ENCODE measurements around the gene VASN.
A peak's percentile ranks its signal among the peaks of the same experiment; 100 is the strongest.
"Not testable (repeated sequence)": the region's sequence is repeated elsewhere in the genome, so short reads cannot be mapped to it uniquely, and the experiment has no call there.

The VASN gene

DNA sequence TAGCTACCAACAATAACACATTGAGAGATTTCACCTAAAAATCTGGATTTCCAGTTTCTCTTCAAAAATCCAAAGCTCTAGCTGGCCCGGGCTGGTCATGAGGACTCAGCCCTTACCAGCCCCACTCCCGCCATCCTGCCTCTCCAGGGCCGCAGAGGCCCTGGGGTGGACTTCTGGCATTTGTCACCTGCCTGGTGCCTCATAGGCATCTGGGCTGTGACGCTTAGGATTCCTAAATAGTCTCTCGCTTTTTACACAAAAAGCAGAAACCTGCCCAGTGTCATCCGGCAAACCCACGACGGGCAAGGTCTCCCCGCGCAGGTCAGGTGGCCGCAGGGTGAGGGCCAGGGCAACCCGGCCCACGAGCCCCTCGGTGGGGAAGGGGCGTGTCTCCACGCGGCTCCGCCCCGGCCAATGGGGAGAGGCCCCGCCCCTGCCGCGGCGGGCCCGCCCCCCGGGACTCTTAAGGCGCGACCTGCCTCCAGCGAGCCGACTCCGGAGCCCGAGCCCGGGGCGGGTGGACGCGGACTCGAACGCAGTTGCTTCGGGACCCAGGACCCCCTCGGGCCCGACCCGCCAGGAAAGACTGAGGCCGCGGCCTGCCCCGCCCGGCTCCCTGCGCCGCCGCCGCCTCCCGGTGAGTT lies at the start of gene VASN:
Gene VASN (plus strand): TSS at position 492 of the 644 bp plus-strand sequence. CDS start 9,030 bp downstream, outside the sequence.
- DNase-seq (ENCODE audit: low spot score): peak; percentile 97

DNA sequence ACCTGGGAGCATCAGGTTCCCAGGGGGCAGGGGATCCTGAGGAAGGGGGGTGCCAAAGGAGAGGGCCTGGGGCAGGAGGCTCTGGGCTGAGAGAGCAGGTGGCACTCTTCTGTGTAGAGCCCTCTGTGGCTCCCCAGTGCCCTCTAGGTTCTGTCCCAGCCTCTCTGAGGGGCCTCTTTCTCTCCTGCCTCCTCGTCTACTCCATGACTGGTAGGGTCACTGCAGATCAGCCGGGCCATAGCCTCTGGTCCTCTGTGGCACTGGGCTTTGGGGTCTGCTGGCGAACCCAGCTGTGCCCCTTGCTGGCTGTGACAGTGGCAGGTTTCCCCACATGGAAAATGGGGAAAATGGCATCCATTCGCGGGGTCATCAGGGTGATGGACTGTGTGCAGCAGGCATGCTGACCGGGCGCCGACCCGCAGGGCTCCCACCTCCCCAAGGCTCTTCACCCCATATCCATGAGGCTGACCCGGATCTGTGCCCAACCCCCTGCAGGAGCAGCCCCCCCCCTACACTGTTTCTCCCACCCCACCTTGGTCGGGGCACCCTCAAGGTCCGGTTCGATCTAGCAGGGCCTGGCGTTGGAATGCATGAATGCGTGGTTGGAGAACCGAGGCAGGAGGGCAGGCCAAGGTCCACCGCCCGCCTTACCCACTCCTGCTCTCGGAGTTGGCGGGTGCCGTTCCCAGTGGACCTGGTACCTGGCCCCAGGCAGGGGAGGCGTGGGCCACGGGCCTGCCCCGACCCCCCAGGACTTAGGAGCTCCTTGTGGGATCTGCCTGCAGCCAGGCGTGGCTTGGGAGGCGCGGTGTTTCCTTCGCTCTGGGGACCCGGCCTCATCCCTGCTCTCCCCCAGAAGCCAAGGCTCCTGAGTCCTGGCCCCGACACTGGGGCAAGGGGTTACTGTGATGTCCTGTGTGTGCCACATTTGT lies 49.3 kb upstream of the VASN start:
- no peak for DNase-seq (ENCODE audit: low spot score)

DNA sequence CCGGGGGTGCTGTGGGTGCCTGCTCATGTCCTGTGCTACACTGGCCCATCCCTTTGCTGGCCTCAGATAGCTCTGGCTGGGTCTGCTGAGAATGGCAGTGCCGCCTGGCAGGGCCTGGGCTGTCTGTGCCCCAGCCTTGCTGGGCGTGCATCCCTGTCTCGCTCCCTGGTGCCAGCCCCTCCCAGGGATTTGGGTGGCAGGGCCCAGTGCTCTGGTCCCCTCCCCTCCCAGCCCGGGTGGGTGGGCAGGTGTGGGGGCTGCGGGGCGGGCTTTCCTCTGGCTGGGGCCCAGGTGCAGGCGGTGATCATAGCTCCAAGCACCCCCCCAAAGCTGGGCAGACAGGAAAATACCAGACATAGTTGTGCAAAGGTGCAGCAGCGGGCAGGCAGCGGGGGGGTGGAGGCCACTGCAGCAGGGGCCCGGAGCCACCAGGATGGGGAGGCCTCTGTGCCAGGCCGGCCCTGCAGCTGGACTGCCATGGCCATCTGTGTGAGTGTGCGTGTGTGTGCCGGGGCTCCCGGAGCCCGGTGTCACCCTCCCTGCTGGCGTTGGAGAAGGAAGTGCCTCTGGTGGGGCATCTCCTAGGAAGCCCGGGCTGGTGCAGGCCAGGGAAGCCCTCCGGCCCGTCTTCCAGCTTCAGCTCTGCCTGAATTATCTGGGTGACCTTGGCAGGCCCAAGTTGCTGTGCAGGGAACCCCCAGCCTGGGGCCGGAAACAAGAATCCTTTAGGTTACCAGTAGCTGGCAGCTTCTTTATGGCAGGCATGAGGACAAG lies 48.4 kb upstream of the VASN start:
- DNase-seq (ENCODE audit: low spot score): no peak

DNA sequence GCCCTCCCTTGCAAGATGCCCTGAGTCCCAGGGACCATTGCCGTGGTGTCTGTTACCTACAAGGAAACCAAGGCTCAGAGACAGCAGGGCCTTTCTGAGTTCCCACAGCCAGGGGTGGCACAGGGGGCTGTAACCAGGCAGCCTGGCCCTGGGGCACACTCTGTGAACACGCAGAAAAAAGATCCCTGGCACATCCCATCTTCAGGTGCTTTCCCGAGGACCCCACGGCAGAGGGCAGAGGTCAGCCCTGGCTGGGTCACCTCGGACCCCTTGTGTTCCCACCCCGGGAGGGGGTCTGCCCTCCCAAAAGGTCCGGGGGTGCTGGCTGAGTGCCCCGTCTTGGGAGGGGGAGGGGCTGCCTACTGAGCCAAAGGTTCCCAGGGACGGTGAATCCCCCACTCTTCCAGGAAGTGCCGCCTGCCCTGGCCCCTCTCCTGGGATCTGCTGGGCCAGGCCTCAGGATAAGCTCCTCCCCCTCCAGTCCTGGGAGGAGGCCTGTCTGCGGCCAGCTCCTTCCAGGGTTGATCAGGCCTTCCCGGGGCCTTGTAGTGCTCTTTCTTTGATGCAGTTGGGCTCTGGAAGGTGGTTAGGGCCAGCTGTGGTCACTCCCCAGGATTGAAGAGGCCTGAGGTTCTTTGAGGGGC lies 47.7 kb upstream of the VASN start:
- peak; percentile 88 for DNase-seq (ENCODE audit: low spot score)

DNA sequence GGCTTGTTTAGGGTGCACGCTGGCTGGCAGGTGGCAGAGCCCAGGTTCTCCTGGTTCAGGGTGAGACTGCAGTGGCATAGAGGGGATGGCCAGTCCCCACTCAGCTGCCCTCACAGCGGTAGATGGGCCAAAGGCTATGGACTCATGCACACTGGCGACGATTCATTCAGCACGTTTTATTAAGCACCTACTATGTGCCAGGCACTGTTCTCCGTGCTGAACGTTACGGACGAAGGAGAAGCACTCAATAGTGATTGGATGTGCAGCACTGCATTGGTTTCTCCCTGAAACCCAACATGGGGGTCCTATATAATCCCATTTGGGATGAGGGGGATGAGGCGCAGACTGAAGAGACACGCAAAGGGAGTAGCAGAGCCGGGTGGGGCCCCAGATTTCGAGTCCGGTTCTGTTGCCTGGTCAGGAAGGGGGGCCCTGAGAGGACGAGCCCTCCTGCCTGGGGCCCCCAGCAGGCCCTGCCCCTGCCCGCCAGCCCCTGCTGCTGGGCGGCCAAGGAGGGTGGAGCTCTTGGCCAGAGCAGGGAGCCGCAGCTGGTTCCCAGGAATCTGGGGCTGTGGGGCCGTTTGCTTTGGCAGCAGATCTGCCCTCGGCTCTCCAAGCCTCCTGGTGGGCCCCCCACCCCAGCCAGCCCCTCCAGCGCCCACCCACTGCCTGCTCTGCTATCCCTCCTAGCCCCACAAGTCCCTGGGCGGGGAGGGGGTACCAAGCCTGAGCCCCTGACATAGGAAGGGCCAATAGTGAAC lies 47.0 kb upstream of the VASN start:
- DNase-seq (ENCODE audit: low spot score): no peak

DNA sequence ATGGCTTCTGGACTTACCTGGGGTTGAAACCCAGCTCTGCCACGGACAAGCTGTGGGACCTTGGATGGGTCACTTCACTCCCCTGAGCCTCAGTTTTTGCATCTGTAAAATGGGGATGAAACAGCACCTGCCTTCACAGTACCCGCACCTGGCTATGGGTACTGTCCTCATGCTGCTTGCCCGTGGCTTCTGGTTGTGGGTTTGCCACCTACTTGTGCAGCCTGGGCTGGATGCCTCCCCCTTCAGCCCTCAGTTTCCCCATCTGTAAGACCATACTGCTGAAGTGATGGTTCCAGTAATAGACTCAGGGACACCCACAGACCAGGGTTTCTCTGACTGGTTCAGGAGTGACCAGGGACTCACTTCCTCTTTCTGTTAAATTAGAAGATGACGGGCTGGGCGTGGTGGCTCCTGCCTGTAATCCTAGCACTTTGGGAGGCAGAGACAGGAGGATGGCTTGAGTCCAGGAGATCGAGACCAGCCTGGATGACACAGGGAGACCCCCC lies 46.3 kb upstream of the VASN start:
- no peak for DNase-seq (ENCODE audit: low spot score)

DNA sequence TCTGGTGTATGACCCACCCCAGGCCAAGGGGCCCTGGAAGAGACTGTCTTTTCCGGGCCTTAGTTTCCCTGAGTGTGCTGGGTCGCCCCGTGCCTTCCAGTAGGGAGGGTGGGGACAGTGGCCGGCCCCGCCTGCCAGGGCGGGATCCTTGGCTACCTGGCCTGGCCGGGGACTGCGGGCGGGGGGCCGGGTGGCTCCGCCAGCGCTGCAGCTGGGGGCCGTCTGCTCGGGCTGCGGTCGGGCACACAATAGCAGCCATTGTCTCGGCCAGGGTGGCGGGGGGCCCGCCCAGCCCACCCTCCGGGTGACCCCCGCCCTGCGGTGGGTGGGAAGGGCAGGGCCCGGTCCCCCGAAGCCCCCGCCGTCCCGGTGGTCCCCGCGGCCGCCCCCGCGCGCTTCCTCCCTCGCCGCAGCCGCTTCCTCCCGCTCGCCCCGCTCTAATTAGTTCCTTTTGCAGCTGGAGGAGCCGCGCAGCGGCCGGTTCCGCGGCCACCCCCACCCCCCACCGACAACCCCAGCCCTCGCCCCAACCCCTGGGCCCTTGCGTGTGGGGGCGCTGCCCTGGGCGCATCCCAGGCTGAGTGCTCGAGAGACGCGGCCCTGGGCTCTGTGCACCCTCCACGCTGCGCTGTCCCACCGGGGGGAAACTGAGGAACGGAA lies 44.1 kb upstream of the VASN start:
- DNase-seq (ENCODE audit: low spot score): no peak

DNA sequence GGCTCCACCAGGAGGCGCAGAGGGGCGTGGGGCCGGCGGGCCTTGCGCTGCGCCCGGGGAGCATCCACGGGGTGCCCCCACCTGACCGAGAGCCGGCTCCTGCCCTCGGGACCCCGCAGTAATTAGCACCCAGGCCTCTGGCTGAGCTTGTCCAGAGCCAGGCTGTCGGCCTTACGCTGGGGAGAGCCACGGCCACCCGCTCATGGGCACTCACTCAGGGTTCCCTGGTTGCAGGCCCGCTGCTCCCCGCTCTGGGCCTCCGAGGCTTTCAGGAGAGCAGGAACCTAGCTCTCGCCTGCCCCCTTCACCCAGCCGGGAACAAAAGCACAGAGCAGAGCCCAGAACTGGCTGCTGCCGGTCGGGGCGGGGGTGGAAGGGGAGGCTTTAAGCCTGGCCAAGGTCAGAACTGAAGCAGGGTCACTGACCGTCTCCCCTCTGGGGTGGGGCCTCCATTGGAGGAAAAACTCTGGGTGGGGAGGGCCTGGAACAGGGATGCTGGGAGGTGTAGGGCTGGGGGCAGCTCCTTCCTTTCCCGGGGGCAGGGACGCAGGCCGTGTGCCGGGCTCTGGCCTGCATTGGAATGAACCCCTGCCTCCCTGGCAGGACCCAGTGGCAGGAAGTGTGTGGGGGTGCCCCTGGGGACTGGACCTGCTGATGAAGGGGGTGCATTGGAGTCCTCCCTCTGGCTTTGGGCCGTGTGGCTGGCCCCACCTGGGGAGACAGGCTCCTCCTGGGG lies 43.4 kb upstream of the VASN start:
- DNase-seq (ENCODE audit: low spot score): peak; percentile 89

DNA sequence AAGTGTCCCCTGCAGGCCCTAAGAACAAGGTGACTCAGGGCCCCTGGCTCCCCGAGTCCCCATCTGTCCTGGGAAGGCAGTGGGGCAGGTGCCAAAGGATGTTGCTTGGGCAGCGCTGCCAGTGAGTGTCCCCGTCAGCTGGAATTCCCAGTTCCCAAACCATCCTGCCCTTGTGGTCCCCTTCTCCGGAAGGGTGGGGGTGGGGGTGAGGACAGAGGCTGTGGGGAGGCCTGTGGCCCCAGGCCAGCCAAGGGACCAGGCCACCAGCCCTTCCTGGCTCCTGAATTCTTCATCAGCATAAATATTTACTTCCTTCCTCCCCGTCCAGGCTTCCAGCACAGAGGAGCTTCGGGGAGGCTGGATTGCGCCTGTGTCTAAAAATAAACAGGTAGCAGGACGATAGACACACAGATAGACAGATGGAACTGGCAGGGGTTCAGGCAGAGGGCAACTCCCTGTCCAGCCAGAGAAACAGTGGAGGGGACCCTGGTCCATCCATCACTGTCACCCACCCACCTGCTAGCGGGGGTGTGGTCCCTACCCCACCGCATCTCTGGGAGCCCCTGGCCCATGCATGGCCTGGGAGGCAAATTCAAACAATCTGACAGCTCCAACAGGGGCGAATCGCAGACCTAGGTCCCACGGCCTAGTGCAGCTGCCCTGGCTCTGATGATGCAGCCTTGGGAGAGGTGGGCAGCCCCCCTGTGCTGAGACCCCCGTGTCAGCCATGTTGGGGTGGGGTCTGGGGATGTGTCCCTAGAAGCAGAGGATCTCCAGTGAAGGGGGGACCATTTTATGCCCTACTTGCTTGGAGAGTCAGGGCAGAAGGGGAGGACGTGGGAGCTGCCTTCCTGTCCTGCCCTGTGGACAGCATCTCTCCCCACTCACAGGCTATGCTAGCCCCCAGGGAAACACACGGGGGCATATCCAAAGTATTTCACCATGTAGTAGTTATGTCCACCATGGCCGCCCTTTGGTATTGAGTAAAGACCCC lies 42.6 kb upstream of the VASN start:
- no peak for DNase-seq (ENCODE audit: low spot score)

DNA sequence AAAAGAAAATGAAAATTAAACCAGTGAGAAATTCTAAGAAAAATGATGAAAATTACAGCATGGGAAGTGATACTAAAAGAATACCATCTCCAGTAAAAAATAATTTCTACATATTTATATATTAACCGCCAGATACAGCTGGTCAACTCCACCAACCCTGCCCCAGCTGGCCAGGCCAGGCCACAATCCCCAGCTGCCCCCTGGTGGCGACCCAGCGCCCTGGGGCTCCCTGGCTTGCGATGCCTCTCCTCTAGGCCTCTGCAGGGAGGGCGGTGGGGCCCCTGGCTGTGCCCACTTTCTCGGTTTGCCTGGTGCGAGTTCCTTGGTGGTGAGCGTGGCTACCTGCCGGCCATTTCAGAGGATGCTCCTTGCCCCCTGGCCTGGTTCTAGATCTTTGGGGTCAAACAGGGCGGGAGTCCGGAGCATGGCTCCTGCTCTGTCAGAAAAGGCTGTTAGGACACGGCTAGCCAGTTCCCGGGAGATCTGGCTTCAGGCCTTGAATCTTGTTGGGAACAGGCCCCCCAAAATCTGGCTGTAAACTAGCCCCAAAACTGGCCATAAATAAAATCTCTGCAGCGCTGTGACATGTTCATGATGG lies 41.3 kb upstream of the VASN start:
- DNase-seq (ENCODE audit: low spot score): peak; percentile 92

DNA sequence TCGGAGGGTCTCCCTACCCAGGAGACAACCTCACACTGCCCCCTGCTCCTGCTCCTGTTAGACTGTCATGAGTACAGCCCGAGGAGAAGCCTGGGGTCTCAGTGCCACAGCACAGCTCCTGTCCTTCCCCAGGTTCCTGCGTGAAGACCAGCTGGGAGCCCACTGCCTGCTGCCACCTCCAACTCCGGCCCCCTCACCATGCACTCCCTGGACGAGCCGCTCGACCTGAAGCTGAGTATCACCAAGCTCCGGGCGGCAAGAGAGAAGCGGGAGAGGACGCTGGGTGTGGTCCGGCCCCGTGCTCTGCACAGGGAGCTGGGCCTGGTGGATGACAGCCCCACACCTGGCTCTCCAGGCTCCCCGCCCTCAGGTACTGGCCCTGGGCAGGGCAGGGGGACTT lies 39.6 kb upstream of the VASN start:
- DNase-seq (ENCODE audit: low spot score): no peak

DNA sequence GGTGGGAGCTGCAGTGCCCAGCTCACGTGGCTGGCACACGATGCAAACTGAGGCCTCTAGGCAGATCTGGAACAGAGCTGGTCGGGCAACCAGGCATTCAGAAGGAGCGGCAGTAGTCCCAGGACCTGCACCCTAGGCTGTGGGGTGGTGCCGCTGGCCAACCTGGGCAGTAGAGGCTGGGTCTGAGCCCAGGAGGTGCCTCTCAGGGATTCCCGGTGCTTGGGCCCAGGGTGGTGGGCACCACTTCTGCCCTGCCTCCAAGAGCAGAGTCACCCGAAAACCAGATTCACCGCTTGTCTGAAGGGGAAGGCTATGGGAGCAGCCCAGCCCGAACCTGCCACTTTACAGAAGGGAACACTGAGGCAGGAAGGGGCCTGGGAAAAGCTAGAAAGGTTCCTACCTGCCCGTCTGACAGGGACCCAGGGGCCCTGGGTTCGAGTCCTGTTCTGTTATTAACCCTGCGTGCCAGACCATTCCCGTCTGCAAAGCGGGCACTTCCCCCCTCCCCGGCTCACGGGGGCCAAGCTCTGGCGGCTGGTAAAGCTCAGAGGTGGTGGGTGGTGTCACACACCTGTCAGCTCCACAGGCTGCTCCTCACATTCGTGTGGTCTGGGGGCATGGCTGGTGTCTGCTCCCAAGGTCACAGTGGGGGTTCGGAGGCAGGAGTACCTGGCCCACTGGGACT lies 38.9 kb upstream of the VASN start:
- no peak for DNase-seq (ENCODE audit: low spot score)

DNA sequence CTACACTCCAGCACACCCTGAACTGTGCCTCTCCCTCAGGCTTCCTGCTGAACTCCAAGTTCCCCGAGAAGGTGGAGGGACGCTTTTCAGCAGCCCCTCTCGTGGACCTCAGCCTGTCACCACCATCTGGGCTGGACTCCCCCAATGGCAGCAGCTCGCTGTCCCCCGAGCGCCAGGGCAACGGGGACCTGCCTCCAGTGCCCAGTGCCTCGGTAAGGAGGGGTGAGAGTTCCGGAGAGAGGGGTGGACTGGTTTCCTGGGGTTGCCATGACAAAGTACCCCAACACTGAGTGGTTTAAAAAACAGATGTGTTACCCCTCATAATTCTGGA lies 38.4 kb upstream of the VASN start:
- no peak for DNase-seq (ENCODE audit: low spot score)

DNA sequence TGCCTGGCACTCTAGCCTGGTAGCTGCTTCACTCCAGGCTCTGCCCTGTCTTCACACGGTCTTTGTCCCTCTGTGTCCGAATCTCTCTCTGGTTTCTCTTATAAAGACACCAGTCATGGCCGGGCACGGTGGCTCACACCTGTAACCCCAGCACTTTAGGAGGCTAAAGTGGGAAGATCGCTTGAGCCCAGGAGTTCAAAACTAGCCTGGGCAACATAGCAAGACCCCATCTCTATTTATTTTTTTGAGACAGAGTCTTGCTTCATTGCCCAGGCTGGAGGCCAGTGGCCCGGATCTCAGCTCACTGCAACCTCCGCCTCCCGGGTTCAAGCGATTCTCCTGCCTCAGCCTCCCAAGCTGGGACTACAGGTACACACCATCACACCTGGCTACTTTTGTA lies 37.9 kb upstream of the VASN start:
- DNase-seq (ENCODE audit: low spot score): not testable (repeated sequence)

DNA sequence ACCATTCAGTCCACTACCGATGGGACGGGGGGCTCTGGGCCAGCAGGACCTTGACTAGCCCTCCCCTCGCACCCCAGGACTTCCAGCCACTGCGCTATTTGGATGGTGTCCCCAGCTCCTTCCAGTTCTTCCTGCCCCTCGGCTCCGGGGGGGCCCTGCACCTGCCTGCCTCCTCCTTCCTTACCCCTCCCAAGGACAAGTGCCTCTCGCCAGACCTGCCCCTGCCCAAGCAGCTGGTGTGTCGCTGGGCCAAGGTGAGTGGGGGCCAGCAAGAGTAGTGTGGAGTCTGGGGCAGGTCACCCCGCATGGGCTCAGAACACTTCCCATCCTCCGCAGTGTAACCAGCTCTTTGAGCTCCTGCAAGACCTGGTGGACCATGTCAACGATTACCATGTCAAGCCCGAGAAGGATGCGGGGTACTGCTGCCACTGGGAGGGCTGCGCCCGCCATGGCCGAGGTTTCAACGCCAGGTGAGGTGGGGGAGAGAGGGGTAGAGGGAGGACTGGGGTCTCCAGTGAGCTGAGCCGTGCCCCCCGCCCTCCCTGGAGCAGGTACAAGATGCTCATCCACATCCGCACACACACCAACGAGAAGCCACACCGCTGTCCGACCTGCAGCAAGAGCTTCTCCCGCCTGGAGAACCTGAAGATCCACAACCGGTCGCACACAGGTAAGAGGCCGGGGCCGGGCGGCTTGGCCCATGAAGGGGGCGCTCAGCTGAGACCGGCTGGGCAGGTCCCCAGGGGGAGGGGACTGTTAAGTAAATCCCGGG lies 36.7 kb upstream of the VASN start:
- no peak for DNase-seq (ENCODE audit: low spot score)

DNA sequence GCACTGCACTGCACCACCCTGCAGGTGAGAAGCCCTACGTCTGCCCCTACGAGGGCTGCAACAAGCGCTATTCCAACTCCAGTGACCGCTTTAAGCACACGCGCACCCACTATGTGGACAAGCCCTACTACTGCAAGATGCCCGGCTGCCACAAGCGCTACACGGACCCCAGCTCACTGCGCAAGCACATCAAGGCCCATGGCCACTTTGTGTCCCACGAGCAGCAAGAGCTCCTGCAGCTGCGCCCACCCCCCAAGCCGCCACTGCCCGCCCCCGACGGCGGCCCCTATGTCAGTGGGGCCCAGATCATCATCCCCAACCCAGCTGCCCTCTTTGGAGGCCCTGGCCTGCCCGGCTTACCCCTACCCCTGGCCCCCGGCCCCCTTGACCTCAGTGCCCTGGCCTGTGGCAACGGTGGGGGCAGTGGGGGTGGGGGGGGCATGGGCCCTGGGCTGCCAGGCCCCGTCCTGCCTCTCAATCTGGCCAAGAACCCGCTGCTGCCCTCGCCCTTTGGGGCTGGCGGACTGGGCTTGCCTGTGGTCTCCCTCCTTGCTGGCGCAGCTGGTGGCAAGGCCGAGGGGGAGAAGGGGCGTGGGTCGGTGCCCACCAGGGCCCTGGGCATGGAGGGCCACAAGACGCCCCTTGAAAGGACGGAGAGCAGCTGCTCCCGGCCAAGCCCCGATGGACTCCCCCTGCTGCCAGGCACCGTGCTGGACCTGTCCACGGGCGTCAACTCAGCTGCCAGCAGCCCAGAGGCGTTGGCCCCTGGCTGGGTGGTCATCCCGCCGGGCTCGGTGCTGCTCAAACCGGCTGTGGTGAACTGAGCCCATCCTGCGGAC lies 34.7 kb upstream of the VASN start:
- no peak for DNase-seq (ENCODE audit: low spot score)
